T-helper 2 cell (primary cell): ENCODE data around the gene CDHR5.

ENCODE experiments used
- DNase-seq, 5 experiments: peaks; one replicate each; pipeline versions ENCODE4 v3.0.0 to v3.0.0-alpha.2; 2012 to 2022

Gene CDHR5

DNA sequence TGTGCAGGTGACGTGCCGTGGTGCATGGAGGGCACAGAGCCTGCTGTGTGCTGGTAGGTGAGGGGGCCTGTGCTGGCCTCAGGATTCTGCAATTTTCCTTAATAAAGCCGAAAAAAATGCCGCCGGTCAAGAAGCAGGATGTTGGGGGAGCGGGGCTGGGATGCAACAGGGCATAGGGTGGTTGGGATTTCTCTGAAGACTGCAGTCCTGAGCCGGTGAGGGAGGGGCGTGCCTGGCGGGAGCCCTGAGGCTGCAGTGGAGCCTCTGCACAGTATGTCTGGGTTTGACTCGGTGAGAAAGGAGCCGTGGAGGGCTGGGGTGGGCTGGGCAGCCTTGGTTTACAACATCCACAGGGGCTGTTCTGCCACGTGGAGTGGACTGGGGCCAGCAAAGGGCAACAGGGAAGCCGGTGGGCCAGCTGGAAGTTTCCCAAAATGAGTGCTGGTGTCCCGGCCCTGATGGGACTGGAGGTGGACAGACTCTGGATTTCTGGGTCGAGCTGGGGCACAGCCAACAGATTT is 1.3 kb downstream of the CDHR5 start:
- no peak for DNase-seq

GRCh38 chr11:621838-622237 is 2.9 kb downstream of the CDHR5 start:
- DNase-seq = no peak

DNA sequence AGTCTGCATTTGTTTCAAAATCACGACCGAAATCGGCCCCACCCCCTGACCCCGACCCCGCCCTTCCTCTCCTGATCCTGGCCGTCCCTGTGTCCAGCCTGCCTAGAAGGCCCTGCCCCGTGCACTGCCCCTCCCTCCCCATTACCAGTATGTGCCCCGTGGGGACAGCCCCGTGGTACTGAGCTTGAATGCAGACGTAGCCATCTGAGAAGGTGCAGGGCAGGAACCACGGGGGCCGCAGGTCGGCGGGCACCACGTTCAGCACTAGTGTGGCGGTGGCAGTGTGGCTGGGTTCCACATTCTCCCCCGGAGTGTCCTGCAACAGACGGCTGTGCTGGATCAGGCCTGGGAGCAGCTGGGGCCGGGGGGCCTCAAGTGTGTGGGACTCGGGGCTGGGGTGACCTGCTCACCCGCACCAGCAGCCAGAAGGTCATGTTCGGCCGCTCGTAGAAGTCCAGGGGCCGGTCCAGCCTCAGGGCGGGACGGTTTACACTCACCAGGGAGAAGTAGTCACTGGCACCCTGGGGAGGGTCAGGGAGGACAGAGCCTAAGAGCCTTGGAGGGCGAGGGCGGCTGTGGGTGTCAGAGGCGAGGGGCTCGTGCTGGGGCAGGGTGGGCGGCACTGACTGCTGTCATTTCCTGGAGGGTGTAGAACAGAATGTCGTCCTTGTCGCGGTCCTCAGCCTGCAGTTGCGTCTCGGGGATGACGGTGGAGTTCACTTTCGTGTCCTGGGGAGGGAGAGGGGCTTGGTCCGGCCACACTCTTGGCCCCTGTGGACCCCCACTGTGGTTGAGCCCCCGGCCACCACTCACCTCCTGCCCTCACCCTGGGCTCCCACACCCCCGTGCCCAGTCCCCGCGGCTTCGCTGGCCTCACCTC is 3.6 kb downstream of the CDHR5 start:
- no peak for DNase-seq

DNA sequence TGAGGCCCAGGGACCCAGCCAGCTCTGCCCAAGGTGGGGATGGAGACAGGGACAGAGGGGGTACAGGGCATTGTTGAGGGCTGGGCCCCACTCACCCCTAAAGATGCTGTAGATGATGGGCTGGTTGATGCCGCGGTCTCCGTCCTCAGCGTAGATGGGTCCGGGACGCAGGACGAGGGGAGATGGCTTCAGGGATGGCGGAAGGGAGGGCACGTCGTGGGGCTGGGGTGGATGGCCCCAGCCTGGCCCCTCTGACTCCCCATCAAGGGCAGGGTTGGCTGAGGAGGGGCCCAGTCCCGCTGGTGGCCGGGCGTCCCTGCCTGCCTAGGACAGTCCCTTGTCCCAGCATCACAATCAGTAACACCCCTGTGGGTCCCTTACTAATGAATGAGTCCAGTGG is 4.6 kb downstream of the CDHR5 start:
- DNase-seq = no peak

DNA sequence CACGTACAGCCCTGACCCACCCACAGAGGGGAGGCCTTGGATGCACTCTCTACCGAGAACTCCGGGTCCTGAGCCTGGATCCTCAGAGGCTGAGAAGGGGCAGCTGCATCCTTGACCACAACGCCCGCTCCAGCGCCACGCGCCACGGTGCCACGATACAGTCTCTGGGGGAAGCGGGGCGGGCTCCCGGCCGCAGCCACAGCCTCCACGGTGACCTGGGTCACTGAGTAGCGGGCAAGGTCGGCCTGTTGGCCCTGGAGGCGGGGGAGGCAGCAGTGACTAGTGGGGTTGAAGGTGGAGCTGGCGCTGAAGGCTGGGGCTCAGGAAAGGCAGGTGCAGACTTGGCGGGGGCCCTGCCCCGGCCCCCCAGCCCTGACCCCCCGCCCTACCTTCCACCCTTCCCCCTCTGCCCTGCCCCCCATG is 5.1 kb downstream of the CDHR5 start:
- no peak for DNase-seq

DNA sequence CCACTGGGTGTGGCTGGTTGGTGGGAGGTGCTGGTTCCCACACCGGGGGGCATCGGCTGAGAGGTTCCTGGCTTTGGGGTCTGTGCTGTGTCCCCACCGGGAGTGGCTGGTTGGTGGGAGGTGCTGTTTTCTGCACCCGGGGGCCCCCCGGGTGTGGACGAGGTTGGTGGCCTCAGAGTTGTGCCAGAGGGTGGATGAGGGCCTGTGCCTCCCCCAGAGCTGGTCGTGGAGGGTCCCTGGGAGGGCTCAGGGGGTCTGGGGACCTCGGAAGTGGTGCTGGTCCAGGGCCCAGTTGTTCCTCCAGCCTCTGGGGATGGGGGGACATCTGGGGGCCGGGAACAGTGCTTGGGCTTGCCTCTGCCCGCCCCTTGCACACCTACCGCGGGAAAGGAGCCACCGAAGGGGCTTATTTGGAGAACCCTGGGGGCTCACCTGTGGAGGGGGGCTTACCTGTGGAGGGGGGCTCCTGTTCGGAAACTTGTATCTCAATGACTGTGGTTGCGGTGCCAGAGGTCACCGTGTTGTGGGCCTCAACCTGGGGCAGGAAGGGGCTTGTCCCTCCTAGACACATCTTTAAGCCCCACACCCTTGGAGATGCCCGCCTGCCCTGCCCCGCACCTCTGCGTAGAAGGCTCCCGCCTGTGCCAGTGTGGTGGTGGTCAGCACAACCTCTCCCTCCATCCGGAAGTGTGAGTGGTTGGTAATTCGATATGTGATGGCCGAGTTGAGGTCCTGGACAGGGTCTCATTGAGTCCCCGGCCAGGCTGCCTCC is 5.7 kb downstream of the CDHR5 start:
- no peak for DNase-seq

- no peak for DNase-seq
Observed at GRCh38 chr11:617912-618682, 6.7 kb downstream of the CDHR5 start.

GRCh38 chr11:617199-617911 is 7.4 kb downstream of the CDHR5 start:
- no peak for DNase-seq

DNA sequence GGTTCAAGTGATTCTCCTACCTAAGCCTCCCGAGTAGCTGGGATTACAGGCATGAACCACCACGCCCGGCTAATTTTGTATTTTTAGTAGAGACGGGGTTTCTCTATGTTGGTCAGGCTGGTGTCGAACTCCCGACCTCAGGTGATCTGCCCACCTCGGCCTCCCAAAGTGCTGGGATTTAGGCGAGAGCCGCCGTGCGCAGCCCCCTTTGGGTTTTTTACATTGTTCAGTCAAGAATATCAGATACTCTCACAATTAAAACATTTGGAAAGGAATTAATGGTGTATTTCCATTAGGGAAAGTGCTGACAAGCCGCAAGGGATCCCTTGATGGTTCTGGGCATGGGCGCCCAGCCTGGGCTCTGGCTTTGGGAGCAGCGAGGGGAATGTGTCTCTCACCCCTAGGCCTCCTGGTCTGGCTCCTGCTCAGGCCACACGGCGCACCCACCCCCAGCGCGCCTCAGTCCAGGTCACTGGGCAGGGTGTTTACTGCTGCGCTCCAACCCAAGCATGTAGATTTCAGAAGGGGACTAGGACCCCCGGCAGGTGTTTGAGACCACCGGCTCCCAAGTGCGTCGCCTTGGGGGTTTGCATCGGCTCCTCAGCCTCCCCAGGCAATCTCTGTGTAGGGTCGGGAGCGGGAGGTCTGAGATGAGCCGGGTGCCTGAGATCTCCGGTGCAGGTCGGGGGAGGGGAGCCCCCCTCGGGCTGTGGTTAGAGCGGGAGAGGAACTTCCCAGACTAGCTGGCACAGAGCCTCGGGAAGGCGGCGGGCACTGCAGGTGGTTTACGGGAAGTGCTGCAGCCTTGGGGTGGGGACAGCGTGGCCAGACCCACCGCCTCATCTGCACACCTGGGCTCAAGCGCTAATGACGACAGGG is 8.2 kb downstream of the CDHR5 start:
- no peak for DNase-seq

- peak; percentile 74 to 91 (median 80) for DNase-seq
Observed at GRCh38 chr11:615504-616319, 9.0 kb downstream of the CDHR5 start, which contains the start of gene IRF7. Gene IRF7 (minus strand): TSS chr11:615950. CDS start chr11:615364, 586 bp downstream.

- DNase-seq = peak in 2 of 5 experiments; percentile 18 to 23
Observed at GRCh38 chr11:614623-615503, 9.9 kb downstream of the CDHR5 start.

GRCh38 chr11:614021-614622 is 10.6 kb downstream of the CDHR5 start:
- no peak for DNase-seq

GRCh38 chr11:613369-613968 is 11.3 kb downstream of the CDHR5 start:
- DNase-seq = peak in 4 of 5 experiments; percentile 64 to 84 (median 79)

DNA sequence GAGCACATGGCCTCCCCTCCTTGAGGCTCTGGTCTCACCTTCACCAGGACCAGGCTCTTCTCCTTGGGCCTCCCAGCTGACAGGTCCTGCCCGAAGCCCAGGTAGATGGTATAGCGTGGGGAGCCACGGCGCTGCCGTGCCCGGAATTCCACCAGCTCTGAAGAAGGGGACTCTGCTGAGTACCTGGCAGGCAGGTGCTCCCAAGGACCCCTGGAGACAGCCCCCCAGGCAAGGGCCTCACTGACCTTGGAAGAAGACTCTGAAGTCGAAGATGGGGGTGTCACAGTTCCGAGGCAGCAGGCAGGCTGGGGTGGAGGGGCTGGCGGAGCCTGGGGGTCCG is 11.8 kb downstream of the CDHR5 start:
- DNase-seq = no peak

- peak in 1 of 5 experiments; percentile 49 for DNase-seq
Observed at GRCh38 chr11:612201-612960, 12.4 kb downstream of the CDHR5 start.

GRCh38 chr11:611001-611996 is 13.5 kb downstream of the CDHR5 start:
- no peak for DNase-seq
